Measurements from ENCODE around the gene TMEM52B.
"Not testable (repeated sequence)": the region's sequence is repeated elsewhere in the genome, so short reads cannot be mapped to it uniquely, and the experiment has no call there.

The TMEM52B gene

DNA sequence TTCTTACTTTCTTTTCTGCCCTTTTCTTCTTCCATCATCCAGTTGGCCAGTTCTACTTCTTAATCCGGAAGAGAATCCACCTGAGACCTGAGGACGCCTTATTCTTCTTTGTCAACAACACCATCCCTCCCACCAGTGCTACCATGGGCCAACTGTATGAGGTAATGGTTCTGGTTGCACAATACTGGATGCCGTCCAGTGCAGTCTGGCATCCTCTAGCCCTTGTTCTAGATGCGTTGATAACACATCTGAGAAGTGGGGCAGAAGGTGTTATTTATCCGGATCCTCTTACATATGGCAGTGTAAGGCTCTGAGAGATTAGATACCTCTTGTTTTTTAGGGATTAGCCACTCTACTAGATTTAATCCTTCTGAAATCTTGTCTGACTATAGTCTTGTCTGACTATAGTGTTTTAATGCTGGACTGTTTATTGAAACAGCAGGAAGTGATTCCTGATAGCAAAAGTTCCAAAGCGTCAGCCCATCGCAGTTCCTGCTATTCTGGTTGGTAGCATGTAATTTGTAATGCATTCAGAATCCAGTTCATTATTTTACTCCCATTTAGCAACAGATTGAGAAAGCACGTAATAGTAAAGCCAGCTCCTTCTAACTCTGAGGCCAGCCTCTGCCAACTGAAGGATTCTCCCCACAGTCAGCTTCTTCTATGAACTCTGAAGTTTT, 41.7 kb downstream of the TMEM52B start:
- Histone ChIP-seq H3K27ac (ENCODE audit: low read depth, low read length) (no peak overlapping the region), H3K36me3 (ENCODE audit: control insufficient read depth in 1 of 2, insufficient read depth in 2 of 2, low read length in 2 of 2) (peaks cover 9 to 37% of the 10 kb centered on the region in 2 donors), H3K4me1 (ENCODE audit: control insufficient read depth in 1 of 2, insufficient read depth in 2 of 2, low read length in 2 of 2) (peaks cover 0 to under 1% of the 10 kb centered on the region in 2 donors), H3K9me3 (ENCODE audit: control insufficient read depth in 1 of 2, low read length in 2 of 2) (no peaks in the 10 kb centered on the region), H3K27me3 (ENCODE audit: control insufficient read depth in 1 of 2, insufficient read depth in 2 of 2, low read length in 2 of 2) (no peaks in the 10 kb centered on the region), H3K4me3 (ENCODE audit: low read depth in 1 of 2, low read length in 2 of 2) (no peak overlapping the region), H3K9ac (ENCODE audit: low read depth in 1 of 2, low read length in 2 of 2) (no peak overlapping the region)

DNA sequence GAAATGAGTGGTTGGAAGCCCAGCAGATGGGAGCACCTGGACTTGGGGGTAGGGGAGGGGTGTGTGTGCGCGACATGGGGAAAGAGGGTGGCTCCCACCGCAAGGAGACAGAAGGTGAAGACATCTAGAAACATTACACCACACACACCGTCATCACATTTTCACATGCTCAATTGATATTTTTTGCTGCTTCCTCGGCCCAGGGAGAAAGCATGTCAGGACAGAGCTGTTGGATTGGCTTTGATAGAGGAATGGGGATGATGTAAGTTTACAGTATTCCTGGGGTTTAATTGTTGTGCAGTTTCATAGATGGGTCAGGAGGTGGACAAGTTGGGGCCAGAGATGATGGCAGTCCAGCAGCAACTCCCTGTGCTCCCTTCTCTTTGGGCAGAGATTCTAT, 43.0 kb downstream of the TMEM52B start:
- Histone ChIP-seq H3K9ac (ENCODE audit: low read depth in 1 of 2, low read length in 2 of 2) (no peak overlapping the region), H3K36me3 (ENCODE audit: control insufficient read depth in 1 of 2, insufficient read depth in 2 of 2, low read length in 2 of 2) (peaks cover 9 to 37% of the 10 kb centered on the region in 2 donors), H3K9me3 (ENCODE audit: control insufficient read depth in 1 of 2, low read length in 2 of 2) (no peaks in the 10 kb centered on the region), H3K27ac (ENCODE audit: low read depth, low read length) (no peak overlapping the region), H3K4me1 (ENCODE audit: control insufficient read depth in 1 of 2, insufficient read depth in 2 of 2, low read length in 2 of 2) (no peaks in the 10 kb centered on the region), H3K27me3 (ENCODE audit: control insufficient read depth in 1 of 2, insufficient read depth in 2 of 2, low read length in 2 of 2) (no peaks in the 10 kb centered on the region), H3K4me3 (ENCODE audit: low read depth in 1 of 2, low read length in 2 of 2) (no peak overlapping the region)

DNA sequence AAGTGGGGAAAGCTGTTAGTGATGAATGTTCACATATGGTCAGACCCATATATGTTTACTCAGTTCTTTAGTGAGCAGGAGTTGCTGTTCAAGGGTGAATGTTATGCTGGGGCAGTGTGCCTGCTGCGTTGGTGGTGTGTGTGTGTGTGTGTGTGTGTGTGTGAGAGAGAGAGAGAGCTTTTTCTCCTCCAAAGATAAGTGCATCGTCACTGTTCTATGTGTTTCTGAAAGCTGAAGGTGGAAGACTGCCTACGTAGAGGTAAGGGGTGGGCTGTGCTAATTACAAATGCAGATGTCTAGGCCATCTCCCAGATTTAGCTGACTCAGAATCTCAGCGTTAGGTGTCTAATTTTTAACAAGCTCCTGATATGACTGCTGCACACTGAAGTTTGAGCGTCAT, 44.4 kb downstream of the TMEM52B start:
- Histone ChIP-seq H3K9me3 (ENCODE audit: control insufficient read depth in 1 of 2, low read length in 2 of 2) (no peaks in the 10 kb centered on the region), H3K4me3 (ENCODE audit: low read depth in 1 of 2, low read length in 2 of 2) (no peak overlapping the region), H3K27ac (ENCODE audit: low read depth, low read length) (no peak overlapping the region), H3K27me3 (ENCODE audit: control insufficient read depth in 1 of 2, insufficient read depth in 2 of 2, low read length in 2 of 2) (no peaks in the 10 kb centered on the region), H3K36me3 (ENCODE audit: control insufficient read depth in 1 of 2, insufficient read depth in 2 of 2, low read length in 2 of 2) (peaks cover 9 to 37% of the 10 kb centered on the region in 2 donors), H3K9ac (ENCODE audit: low read depth in 1 of 2, low read length in 2 of 2) (no peak overlapping the region), H3K4me1 (ENCODE audit: control insufficient read depth in 1 of 2, insufficient read depth in 2 of 2, low read length in 2 of 2) (no peaks in the 10 kb centered on the region)

DNA sequence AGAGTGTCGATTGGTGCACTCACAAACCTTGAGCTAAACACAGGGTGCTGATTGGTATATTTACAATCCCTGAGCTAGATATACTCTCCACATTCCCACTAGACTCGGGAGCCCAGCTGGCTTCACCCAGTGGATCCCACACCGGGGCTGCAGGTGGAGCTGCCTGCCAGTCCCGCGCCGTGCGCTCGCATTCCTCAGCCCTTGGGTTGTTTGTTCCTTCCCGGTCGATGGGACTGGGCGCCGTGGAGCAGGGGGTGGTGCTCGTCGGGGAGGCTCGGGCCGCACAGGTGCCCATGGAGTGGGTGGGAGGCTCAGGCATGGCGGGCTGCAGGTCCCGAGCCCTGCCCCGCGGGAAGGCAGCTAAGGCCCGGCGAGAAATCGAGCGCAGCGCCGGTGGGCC, 46.6 kb downstream of the TMEM52B start:
- not testable (repeated sequence) for H3K27me3 ChIP-seq (ENCODE audit: control insufficient read depth in 1 of 2, insufficient read depth in 2 of 2, low read length in 2 of 2); H3K4me3 ChIP-seq (ENCODE audit: low read depth in 1 of 2, low read length in 2 of 2); H3K9ac ChIP-seq (ENCODE audit: low read depth in 1 of 2, low read length in 2 of 2); H3K4me1 ChIP-seq (ENCODE audit: control insufficient read depth in 1 of 2, insufficient read depth in 2 of 2, low read length in 2 of 2); H3K9me3 ChIP-seq (ENCODE audit: control insufficient read depth in 1 of 2, low read length in 2 of 2); H3K27ac ChIP-seq (ENCODE audit: low read depth, low read length)
- peaks cover 9 to 30% of the 10 kb centered on the region in 2 donors for H3K36me3 ChIP-seq (ENCODE audit: control insufficient read depth in 1 of 2, insufficient read depth in 2 of 2, low read length in 2 of 2)

DNA sequence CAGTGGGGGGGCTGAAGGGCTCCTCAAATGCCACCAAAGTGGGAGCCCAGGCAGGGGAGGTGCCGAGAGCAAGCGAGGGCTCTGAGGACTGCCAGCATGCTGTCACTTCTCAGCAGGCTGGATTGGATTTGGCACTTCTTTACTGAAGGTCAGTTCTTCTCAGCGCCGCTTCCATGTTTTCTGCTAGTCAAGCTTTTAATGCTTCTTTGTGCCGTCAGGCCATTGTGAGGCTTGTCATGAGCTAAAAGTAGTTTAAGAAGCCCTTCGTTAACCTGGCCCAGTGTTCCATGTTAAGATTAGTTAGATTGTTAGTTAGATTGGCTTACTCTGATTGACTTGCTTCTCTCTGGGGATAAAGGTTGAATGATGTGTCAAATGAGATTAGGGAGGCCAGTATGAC, 47.3 kb downstream of the TMEM52B start:
- H3K27ac ChIP-seq (ENCODE audit: low read depth, low read length), result no peak overlapping the region
- H3K27me3 ChIP-seq (ENCODE audit: control insufficient read depth in 1 of 2, insufficient read depth in 2 of 2, low read length in 2 of 2), result no peaks in the 10 kb centered on the region
- no peak overlapping the region for H3K9ac ChIP-seq (ENCODE audit: low read depth in 1 of 2, low read length in 2 of 2)
- peaks cover 9 to 23% of the 10 kb centered on the region in 2 donors for H3K36me3 ChIP-seq (ENCODE audit: control insufficient read depth in 1 of 2, insufficient read depth in 2 of 2, low read length in 2 of 2)
- H3K9me3 ChIP-seq (ENCODE audit: control insufficient read depth in 1 of 2, low read length in 2 of 2), result no peaks in the 10 kb centered on the region
- no peaks in the 10 kb centered on the region for H3K4me1 ChIP-seq (ENCODE audit: control insufficient read depth in 1 of 2, insufficient read depth in 2 of 2, low read length in 2 of 2)
- H3K4me3 ChIP-seq (ENCODE audit: low read depth in 1 of 2, low read length in 2 of 2), result no peak overlapping the region

DNA sequence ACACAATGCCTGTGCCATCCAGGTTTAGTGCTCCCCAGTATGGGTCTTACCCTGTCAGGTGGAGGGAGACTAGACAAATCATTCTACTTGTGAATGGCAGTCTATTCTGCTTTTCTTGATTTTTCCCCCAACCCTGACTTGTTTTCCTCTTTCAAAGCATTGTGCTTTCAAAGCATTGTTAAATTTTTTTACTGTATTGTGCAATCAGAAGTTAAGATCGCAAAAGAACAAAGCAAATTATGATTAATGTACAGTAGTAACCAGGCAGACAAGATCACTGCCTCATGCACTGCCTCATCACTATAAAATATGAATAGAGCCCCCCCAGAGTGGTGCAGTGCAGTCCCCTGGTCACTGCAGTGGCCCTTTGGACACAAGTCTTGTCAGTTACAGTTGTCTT, 47.9 kb downstream of the TMEM52B start:
- Histone ChIP-seq H3K36me3 (ENCODE audit: control insufficient read depth in 1 of 2, insufficient read depth in 2 of 2, low read length in 2 of 2) (peaks cover 4 to 18% of the 10 kb centered on the region in 2 donors), H3K4me3 (ENCODE audit: low read depth in 1 of 2, low read length in 2 of 2) (no peak overlapping the region), H3K9ac (ENCODE audit: low read depth in 1 of 2, low read length in 2 of 2) (no peak overlapping the region), H3K27ac (ENCODE audit: low read depth, low read length) (no peak overlapping the region), H3K9me3 (ENCODE audit: control insufficient read depth in 1 of 2, low read length in 2 of 2) (no peaks in the 10 kb centered on the region), H3K27me3 (ENCODE audit: control insufficient read depth in 1 of 2, insufficient read depth in 2 of 2, low read length in 2 of 2) (no peaks in the 10 kb centered on the region), H3K4me1 (ENCODE audit: control insufficient read depth in 1 of 2, insufficient read depth in 2 of 2, low read length in 2 of 2) (no peaks in the 10 kb centered on the region)

DNA sequence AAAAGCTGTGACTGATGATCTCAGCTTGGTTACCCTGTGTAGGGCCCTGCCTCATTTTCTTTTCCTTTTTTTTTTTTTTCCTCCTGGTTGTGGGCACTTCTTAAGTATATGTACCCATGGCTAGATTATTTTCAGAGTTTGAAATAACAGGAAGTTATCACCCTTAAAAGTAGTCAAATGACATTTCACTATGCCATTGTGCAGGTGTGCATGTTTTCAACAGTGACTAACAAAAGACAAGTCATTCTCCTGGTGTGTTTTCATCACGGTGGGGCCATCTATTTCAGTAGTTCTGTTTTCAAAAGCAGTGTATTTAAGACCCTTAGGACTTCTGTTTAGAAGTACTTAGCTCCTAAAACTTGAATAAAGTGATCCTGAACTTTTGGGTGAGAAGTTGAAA, 48.8 kb downstream of the TMEM52B start:
- Histone ChIP-seq H3K4me1 (ENCODE audit: control insufficient read depth in 1 of 2, insufficient read depth in 2 of 2, low read length in 2 of 2) (no peaks in the 10 kb centered on the region), H3K27ac (ENCODE audit: low read depth, low read length) (no peak overlapping the region), H3K36me3 (ENCODE audit: control insufficient read depth in 1 of 2, insufficient read depth in 2 of 2, low read length in 2 of 2) (peaks cover 3 to 9% of the 10 kb centered on the region in 2 donors), H3K9ac (ENCODE audit: low read depth in 1 of 2, low read length in 2 of 2) (no peak overlapping the region), H3K27me3 (ENCODE audit: control insufficient read depth in 1 of 2, insufficient read depth in 2 of 2, low read length in 2 of 2) (no peaks in the 10 kb centered on the region), H3K4me3 (ENCODE audit: low read depth in 1 of 2, low read length in 2 of 2) (no peak overlapping the region), H3K9me3 (ENCODE audit: control insufficient read depth in 1 of 2, low read length in 2 of 2) (no peaks in the 10 kb centered on the region)

DNA sequence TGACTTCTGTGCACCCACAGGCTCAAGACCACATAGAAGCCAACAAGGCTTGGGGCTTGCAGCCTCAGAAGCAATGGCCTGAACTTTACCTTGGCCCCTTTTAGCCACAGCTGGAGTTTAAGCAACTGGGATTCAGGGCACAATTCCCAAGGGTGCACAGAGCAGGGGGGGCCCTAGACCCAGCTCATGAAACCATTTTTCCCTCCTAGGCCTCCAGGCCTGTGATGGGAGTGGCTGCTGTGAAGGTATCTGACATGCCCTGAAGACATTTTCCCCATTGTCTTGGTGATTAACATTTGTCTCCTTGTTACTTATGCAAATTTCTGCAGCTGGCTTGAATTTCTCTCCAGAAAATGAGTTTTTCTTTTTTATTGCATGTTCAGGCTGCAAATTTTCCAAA, 55.7 kb downstream of the TMEM52B start:
- H3K36me3 ChIP-seq (ENCODE audit: control insufficient read depth in 1 of 2, insufficient read depth in 2 of 2, low read length in 2 of 2), result no peaks in the 10 kb centered on the region
- no peak overlapping the region for H3K4me3 ChIP-seq (ENCODE audit: low read depth in 1 of 2, low read length in 2 of 2)
- no peaks in the 10 kb centered on the region for H3K27me3 ChIP-seq (ENCODE audit: control insufficient read depth in 1 of 2, insufficient read depth in 2 of 2, low read length in 2 of 2)
- H3K9me3 ChIP-seq (ENCODE audit: control insufficient read depth in 1 of 2, low read length in 2 of 2), result peaks cover 3 to 13% of the 10 kb centered on the region in 2 donors
- H3K4me1 ChIP-seq (ENCODE audit: control insufficient read depth in 1 of 2, insufficient read depth in 2 of 2, low read length in 2 of 2), result no peaks in the 10 kb centered on the region
- no peak overlapping the region for H3K27ac ChIP-seq (ENCODE audit: low read depth, low read length)
- H3K9ac ChIP-seq (ENCODE audit: low read depth in 1 of 2, low read length in 2 of 2), result no peak overlapping the region

DNA sequence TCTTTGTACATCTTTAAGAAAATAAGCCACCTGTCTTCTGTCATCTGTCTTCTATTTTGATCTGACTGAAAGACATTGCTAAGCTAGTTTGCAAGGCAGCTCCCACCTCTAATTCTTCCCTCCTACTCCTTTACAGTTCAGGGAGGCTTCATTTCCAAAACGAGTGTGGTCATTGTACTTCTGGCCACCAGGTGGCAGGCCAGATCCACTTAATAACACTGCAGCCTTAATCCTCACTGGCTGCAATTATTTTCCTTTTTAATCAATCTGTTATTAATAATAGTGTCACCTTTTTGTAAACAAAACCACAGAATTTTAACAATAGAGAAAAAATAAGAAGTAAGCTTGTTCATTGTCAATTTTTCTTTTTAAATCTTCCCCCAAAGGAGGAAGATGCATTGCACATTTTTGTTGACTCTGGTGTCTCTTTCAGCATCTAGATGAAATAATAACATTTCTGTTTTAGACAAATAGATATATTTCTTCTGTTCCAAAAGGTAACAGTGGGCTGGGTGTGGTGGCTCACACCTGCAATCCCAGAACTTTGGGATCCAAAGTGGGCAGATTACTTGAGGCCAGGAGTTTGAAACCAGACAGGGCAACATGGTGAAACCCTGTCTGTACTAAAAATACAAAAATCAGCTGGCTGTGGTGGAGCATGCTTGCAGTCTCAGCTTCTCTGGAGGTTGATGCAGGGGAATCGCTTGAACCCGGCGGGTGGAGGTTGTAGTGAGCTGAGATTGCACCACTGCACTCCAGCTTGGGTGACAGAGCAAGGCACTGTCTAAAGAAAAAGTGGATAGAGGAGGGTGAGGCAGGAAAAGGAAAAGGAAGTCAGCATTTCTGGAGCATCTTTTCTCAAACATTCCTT, 57.2 kb downstream of the TMEM52B start:
- H3K27ac ChIP-seq (ENCODE audit: low read depth, low read length), result no peak overlapping the region
- no peaks in the 10 kb centered on the region for H3K27me3 ChIP-seq (ENCODE audit: control insufficient read depth in 1 of 2, insufficient read depth in 2 of 2, low read length in 2 of 2)
- H3K36me3 ChIP-seq (ENCODE audit: control insufficient read depth in 1 of 2, insufficient read depth in 2 of 2, low read length in 2 of 2), result no peaks in the 10 kb centered on the region
- H3K4me3 ChIP-seq (ENCODE audit: low read depth in 1 of 2, low read length in 2 of 2), result no peak overlapping the region
- H3K9me3 ChIP-seq (ENCODE audit: control insufficient read depth in 1 of 2, low read length in 2 of 2), result peaks cover 3 to 13% of the 10 kb centered on the region in 2 donors
- H3K9ac ChIP-seq (ENCODE audit: low read depth in 1 of 2, low read length in 2 of 2), result no peak overlapping the region
- H3K4me1 ChIP-seq (ENCODE audit: control insufficient read depth in 1 of 2, insufficient read depth in 2 of 2, low read length in 2 of 2), result no peaks in the 10 kb centered on the region

DNA sequence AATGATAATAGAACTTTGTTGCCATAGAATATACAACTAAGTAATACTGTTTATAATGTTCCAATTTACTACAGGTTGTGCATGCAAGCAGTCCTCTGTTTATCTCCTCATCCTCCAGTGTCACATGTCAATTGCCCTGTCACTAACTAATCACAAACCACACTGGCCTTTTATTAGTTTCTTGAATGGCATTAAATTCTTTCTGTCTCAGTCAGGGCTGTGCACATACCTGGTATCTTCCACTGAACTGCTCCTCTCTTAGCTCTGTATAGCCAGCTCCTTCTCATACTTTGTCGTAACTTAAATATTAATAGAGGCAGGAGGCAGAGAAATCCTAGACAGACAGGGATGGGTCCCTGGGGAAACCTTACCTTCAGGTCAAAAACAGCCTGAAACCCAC, 57.9 kb downstream of the TMEM52B start:
- H3K9ac ChIP-seq (ENCODE audit: low read depth in 1 of 2, low read length in 2 of 2), result no peak overlapping the region
- H3K4me1 ChIP-seq (ENCODE audit: control insufficient read depth in 1 of 2, insufficient read depth in 2 of 2, low read length in 2 of 2), result no peaks in the 10 kb centered on the region
- H3K9me3 ChIP-seq (ENCODE audit: control insufficient read depth in 1 of 2, low read length in 2 of 2), result peaks cover 3 to 13% of the 10 kb centered on the region in 2 donors
- no peak overlapping the region for H3K27ac ChIP-seq (ENCODE audit: low read depth, low read length)
- H3K4me3 ChIP-seq (ENCODE audit: low read depth in 1 of 2, low read length in 2 of 2), result no peak overlapping the region
- H3K36me3 ChIP-seq (ENCODE audit: control insufficient read depth in 1 of 2, insufficient read depth in 2 of 2, low read length in 2 of 2), result no peaks in the 10 kb centered on the region
- no peaks in the 10 kb centered on the region for H3K27me3 ChIP-seq (ENCODE audit: control insufficient read depth in 1 of 2, insufficient read depth in 2 of 2, low read length in 2 of 2)
